Measurements from ENCODE around the gene DDX3X. TPM values are rescaled to one million over a fixed set of nuclear protein-coding genes. Genes with fewer than 3 reads are reported as not detected.
"Not testable (repeated sequence)": the region's sequence is repeated elsewhere in the genome, so short reads cannot be mapped to it uniquely, and the experiment has no call there.

Gene DDX3X
- total RNA-seq, 1 experiment from 2014 or later = 266 TPM

DNA sequence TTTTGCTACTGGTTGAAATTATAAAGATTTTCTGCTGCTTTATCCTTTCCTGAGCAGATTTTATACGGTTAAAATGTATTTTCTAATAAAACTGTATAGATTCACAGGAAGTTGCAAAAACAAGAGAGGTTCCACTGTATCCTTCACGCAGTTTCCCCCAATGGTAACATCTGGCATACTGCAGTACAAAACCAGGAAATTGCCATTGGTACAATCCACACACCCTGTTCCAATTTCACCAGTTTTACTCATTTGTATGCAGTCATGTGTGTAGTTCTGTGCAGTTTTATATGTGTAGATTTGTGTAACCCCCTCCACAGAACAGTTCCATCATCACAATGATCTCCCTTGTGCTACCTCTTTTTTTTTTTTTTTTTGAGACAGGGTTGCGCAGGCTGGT lies 20.0 kb downstream of the DDX3X start:
- no peaks in the 10 kb centered on the region for H3K27me3 ChIP-seq (ENCODE audit: control insufficient read depth, insufficient read depth, low read length)
- no peaks in the 10 kb centered on the region for H3K36me3 ChIP-seq (ENCODE audit: control insufficient read depth, insufficient read depth, low read length)
- no peaks in the 10 kb centered on the region; the same call in 1 of the 2 replicates for H3K4me1 ChIP-seq (ENCODE audit: control insufficient read depth, insufficient read depth, low read length)
- intact Hi-C loops (cut with micrococcal nuclease; ENCODE audit: unreplicated experiment) = no loop called here
- TF ChIP-seq POLR2AphosphoS5 (IDR thresholded peaks at IDR 0.05; ENCODE audit: low read depth, low read length) (no peak), TCF7L2 (IDR thresholded peaks at IDR 0.05; ENCODE audit: low read depth, low read length) (no peak), SIN3A (IDR thresholded peaks at IDR 0.05; ENCODE audit: borderline replicate concordance, insufficient read depth, low read depth, low read length) (no peak)
- TF ChIP-seq, protein P1, sequence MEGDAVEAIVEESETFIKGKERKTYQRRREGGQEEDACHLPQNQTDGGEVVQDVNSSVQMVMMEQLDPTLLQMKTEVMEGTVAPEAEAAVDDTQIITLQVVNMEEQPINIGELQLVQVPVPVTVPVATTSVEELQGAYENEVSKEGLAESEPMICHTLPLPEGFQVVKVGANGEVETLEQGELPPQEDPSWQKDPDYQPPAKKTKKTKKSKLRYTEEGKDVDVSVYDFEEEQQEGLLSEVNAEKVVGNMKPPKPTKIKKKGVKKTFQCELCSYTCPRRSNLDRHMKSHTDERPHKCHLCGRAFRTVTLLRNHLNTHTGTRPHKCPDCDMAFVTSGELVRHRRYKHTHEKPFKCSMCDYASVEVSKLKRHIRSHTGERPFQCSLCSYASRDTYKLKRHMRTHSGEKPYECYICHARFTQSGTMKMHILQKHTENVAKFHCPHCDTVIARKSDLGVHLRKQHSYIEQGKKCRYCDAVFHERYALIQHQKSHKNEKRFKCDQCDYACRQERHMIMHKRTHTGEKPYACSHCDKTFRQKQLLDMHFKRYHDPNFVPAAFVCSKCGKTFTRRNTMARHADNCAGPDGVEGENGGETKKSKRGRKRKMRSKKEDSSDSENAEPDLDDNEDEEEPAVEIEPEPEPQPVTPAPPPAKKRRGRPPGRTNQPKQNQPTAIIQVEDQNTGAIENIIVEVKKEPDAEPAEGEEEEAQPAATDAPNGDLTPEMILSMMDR (IDR thresholded peaks at IDR 0.05) = no peak
- TF ChIP-seq, protein P2, sequence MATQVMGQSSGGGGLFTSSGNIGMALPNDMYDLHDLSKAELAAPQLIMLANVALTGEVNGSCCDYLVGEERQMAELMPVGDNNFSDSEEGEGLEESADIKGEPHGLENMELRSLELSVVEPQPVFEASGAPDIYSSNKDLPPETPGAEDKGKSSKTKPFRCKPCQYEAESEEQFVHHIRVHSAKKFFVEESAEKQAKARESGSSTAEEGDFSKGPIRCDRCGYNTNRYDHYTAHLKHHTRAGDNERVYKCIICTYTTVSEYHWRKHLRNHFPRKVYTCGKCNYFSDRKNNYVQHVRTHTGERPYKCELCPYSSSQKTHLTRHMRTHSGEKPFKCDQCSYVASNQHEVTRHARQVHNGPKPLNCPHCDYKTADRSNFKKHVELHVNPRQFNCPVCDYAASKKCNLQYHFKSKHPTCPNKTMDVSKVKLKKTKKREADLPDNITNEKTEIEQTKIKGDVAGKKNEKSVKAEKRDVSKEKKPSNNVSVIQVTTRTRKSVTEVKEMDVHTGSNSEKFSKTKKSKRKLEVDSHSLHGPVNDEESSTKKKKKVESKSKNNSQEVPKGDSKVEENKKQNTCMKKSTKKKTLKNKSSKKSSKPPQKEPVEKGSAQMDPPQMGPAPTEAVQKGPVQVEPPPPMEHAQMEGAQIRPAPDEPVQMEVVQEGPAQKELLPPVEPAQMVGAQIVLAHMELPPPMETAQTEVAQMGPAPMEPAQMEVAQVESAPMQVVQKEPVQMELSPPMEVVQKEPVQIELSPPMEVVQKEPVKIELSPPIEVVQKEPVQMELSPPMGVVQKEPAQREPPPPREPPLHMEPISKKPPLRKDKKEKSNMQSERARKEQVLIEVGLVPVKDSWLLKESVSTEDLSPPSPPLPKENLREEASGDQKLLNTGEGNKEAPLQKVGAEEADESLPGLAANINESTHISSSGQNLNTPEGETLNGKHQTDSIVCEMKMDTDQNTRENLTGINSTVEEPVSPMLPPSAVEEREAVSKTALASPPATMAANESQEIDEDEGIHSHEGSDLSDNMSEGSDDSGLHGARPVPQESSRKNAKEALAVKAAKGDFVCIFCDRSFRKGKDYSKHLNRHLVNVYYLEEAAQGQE (IDR thresholded peaks at IDR 0.05; ENCODE audit: insufficient read depth in 1 of 2, low read depth in 2 of 2, low read length in 1 of 2) = no peak
- DNase-seq (ENCODE audit: low read depth, low spot score) (no peak), ATAC-seq (no peak)
- H3K4me3 ChIP-seq (ENCODE audit: low read depth in 2 of 2, low read length in 2 of 2) = no peak overlapping the region
- H3K9me3 ChIP-seq (ENCODE audit: control insufficient read depth, insufficient read depth, low read depth, low read length) = no peaks in the 10 kb centered on the region
- H3K27ac ChIP-seq (ENCODE audit: low read length) = no peak overlapping the region
- no TSS peak for BruUV-seq (replicated peaks)
- POLR2A ChIA-PET = interaction anchor here (0.7 kb wide), 1 partner anchor 55 kb away, joined by 6 read pairs; no protein-coding TSS in a partner anchor
- CTCF ChIA-PET = no interaction called here
- in situ Hi-C loops (cut with HindIII; ENCODE audit: low pct_unique_long_range_greater_than_20kb, low sequenced_read_pairs) = no loop called here

DNA sequence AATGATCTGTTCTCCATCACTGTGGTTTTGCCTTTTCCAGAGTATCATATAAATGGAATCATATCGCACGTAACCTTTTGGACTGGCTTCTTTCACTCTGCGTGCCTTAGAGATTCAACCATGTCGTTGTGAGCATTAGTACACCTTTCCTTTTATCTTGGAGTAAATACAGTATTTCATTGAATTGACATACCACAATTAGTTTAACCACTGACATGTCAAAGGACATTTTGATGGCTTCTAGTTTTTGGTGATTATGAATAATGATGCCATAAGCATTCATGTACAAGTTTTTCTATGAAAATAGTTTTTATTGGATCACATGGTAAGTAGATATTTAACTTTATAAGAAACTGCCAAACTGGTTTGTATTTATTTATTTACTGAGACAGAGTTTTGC lies 35.2 kb downstream of the DDX3X start:
- H3K4me1 ChIP-seq (ENCODE audit: control insufficient read depth, insufficient read depth, low read length) = no peaks in the 10 kb centered on the region
- H3K9me3 ChIP-seq (ENCODE audit: control insufficient read depth, insufficient read depth, low read depth, low read length) = no peaks in the 10 kb centered on the region
- DNase-seq (ENCODE audit: low read depth, low spot score) (no peak), ATAC-seq (no peak)
- CTCF ChIA-PET = no interaction called here
- in situ Hi-C loops (cut with HindIII; ENCODE audit: low pct_unique_long_range_greater_than_20kb, low sequenced_read_pairs) (no loop called here), intact Hi-C loops (cut with micrococcal nuclease; ENCODE audit: unreplicated experiment) (no loop called here)
- no peak overlapping the region for H3K27ac ChIP-seq (ENCODE audit: low read length)
- POLR2A ChIA-PET = no interaction called here
- no peak for TF ChIP-seq SIN3A (IDR thresholded peaks at IDR 0.05; ENCODE audit: borderline replicate concordance, insufficient read depth, low read depth, low read length)
- no peak for TF ChIP-seq POLR2AphosphoS5 (IDR thresholded peaks at IDR 0.05; ENCODE audit: low read depth, low read length)
- TF ChIP-seq TCF7L2 (IDR thresholded peaks at IDR 0.05; ENCODE audit: low read depth, low read length) = no peak
- TF ChIP-seq, protein P1 (IDR thresholded peaks at IDR 0.05) = no peak
- no TSS peak for BruUV-seq (replicated peaks)
- H3K4me3 ChIP-seq (ENCODE audit: low read depth in 2 of 2, low read length in 2 of 2) = no peak overlapping the region
- no peaks in the 10 kb centered on the region for H3K36me3 ChIP-seq (ENCODE audit: control insufficient read depth, insufficient read depth, low read length)
- no peaks in the 10 kb centered on the region for H3K27me3 ChIP-seq (ENCODE audit: control insufficient read depth, insufficient read depth, low read length)

DNA sequence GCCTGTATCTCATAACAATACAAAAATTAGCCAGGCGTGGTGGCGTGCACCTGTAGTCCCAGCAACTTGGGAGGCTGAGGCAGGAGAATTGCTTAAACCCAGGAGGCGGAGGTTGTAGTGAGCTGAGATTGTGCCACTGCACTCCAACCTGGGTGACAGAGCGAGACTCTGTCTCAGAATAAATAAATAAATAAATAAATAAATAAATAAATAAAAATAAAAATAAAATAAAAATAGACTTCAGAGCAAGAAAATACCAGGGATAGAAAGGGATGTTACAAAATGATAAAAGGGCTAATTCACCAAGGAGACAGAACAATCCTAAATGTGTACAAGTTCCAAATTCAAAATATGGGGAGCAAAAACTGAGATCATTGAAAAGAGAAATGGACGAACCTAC lies 37.6 kb downstream of the DDX3X start:
- H3K4me1 ChIP-seq (ENCODE audit: control insufficient read depth, insufficient read depth, low read length); BruUV-seq (replicated peaks); DNase-seq (ENCODE audit: low read depth, low spot score); POLR2A ChIA-PET; H3K4me3 ChIP-seq (ENCODE audit: low read depth in 2 of 2, low read length in 2 of 2); ATAC-seq; H3K27ac ChIP-seq (ENCODE audit: low read length); H3K27me3 ChIP-seq (ENCODE audit: control insufficient read depth, insufficient read depth, low read length); H3K9me3 ChIP-seq (ENCODE audit: control insufficient read depth, insufficient read depth, low read depth, low read length); in situ Hi-C loops (cut with HindIII; ENCODE audit: low pct_unique_long_range_greater_than_20kb, low sequenced_read_pairs); CTCF ChIA-PET; H3K36me3 ChIP-seq (ENCODE audit: control insufficient read depth, insufficient read depth, low read length); intact Hi-C loops (cut with micrococcal nuclease; ENCODE audit: unreplicated experiment): not testable (repeated sequence)

Data from Panc1 (cell line).